Measurements from ENCODE around the gene RASA1. TPM values are rescaled to one million over a fixed set of nuclear protein-coding genes. Genes with fewer than 3 reads are reported as not detected.

RASA1 gene
- total RNA-seq, 1 experiment from 2014 or later, result 23.9 TPM

DNA sequence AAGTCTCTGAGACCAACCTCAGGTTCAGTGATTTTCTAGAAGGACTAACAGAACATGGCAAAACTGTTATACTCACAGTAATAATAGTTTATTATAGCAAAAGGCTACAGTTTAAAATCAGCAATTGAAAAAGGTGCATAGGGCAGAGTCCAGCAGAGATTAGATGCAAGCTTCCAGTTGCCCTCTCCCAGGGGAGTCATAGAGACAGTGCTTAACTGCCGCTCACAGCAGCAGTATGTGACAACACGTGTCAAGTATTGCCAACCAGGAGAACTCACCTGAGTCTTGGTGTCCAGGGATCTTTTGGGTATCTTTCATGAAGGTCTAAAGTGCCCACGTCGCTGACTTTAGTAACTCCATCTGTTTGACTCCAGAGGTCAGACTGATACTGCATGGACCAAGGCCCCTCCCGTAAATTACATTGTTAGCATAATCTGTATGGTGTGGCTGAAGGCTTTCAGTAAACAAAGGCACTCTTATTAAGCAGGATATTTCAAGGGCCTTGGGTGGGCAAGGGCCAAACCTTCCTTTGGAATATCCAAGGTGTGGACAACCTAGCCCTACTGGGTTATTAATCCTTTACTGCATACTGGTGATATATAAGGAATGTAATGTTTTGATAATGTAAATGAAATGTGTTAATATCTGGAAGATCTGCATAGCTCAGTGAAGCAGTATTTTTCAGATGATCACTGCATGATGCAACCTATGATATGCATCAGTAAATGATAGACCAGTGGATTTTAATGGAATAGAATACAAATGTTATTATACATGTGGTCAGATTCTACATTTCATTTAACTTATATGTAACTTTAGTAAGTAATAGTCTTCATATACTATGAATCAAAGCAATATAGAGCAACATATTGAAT lies 44.0 kb downstream of the RASA1 start:
- no peaks in the 10 kb centered on the region for H3K9me2 ChIP-seq (ENCODE audit: insufficient read depth)
- H3K79me2 ChIP-seq (ENCODE audit: insufficient read depth, low read length), result peaks cover 77% of the 10 kb centered on the region
- H3K27me3 ChIP-seq (ENCODE audit: insufficient read depth, low read length), result no peaks in the 10 kb centered on the region
- ChIA-PET CTCF (no interaction called here), RAD21 (ENCODE audit: low non-redundant PET in 1 of 2, low total read pairs in 2 of 2, uncharacterized antibody in 2 of 2, unreplicated experiment in 2 of 2) (no interaction called here), POLR2A (no interaction called here)
- H3K9me3 ChIP-seq (ENCODE audit: control insufficient read depth in 1 of 2, insufficient read depth in 1 of 2, low read depth in 1 of 2, low read length in 2 of 2), result no peaks in the 10 kb centered on the region
- H3K36me3 ChIP-seq (ENCODE audit: control insufficient read depth in 1 of 2, insufficient read depth in 2 of 2, low read length in 2 of 2), result no peaks in the 10 kb centered on the region
- no peak overlapping the region for H3K4me2 ChIP-seq (ENCODE audit: low read length)
- no peak overlapping the region for H3K9ac ChIP-seq (ENCODE audit: low read length)
- 0 out of 2 replicates have a peak, but pooled peaks cover 7% of the 10 kb centered on the region for H4K20me1 ChIP-seq (ENCODE audit: insufficient read depth)
- DNase-seq (ENCODE audit: low read depth, low spot score), result no peak
- no peak for TF ChIP-seq EZH2phosphoT487 (IDR thresholded peaks at IDR 0.05; ENCODE audit: borderline replicate concordance)
- TF ChIP-seq ZFX (IDR thresholded peaks at IDR 0.05), result no peak
- TF ChIP-seq CTCF (IDR thresholded peaks at IDR 0.05 in 2 of 3, conservative IDR thresholded peaks at IDR 0.05 in 1 of 3; ENCODE audit: borderline replicate concordance in 1 of 3, insufficient read depth in 1 of 3, low read depth in 2 of 3, low read length in 2 of 3), result no peak
- no peak for TF ChIP-seq POLR2A (IDR thresholded peaks at IDR 0.05; ENCODE audit: borderline replicate concordance, extremely low read depth, insufficient read depth, insufficient read length)
- H3K27ac ChIP-seq (ENCODE audit: low read depth, low read length), result no peak overlapping the region
- BruUV-seq (replicated peaks), result no TSS peak
- no peak for ATAC-seq
- no peaks in the 10 kb centered on the region for H3K4me1 ChIP-seq (ENCODE audit: control insufficient read depth in 1 of 2, insufficient read depth in 2 of 2, low read length in 2 of 2)
- no peak overlapping the region for H3K4me3 ChIP-seq (replicated peaks in 1 of 2; ENCODE audit: low read depth in 1 of 2, low read length in 2 of 2)
- intact Hi-C loops (cut with micrococcal nuclease), result no loop called here
- no peak overlapping the region for H2AFZ ChIP-seq (ENCODE audit: low read depth, low read length, poor library complexity, severe bottlenecking)

DNA sequence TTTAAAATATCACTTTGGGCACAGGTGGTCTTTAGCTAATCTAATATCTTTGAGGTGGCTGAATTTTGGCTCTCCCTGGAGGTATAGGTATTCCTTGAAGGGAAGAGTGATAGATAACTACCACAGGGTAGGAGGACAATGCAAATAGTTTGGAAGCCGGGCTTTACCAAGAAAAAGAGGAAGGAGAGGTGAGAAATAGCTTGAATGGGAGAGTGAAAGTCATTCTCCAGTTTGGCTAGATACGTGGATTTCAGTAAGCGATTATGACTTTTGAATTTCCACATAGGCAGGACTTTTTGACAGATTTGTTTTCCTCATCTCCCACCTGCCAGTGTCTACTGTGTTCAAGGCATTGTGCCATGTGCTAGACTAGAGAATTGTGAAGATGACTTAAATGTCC lies 45.5 kb downstream of the RASA1 start:
- no peak for ATAC-seq
- BruUV-seq (replicated peaks), result no TSS peak
- no peak overlapping the region for H3K4me2 ChIP-seq (ENCODE audit: low read length)
- no peaks in the 10 kb centered on the region for H3K9me2 ChIP-seq (ENCODE audit: insufficient read depth)
- H3K4me3 ChIP-seq (replicated peaks in 1 of 2; ENCODE audit: low read depth in 1 of 2, low read length in 2 of 2), result no peak overlapping the region
- peaks cover 69% of the 10 kb centered on the region for H3K79me2 ChIP-seq (ENCODE audit: insufficient read depth, low read length)
- CTCF ChIA-PET, result no interaction called here
- 0 out of 2 replicates have a peak, but pooled peaks cover 7% of the 10 kb centered on the region for H4K20me1 ChIP-seq (ENCODE audit: insufficient read depth)
- H3K4me1 ChIP-seq (ENCODE audit: control insufficient read depth in 1 of 2, insufficient read depth in 2 of 2, low read length in 2 of 2), result no peaks in the 10 kb centered on the region
- no peak overlapping the region for H3K9ac ChIP-seq (ENCODE audit: low read length)
- DNase-seq (ENCODE audit: low read depth, low spot score), result no peak
- intact Hi-C loops (cut with micrococcal nuclease), result no loop called here
- no peaks in the 10 kb centered on the region for H3K36me3 ChIP-seq (ENCODE audit: control insufficient read depth in 1 of 2, insufficient read depth in 2 of 2, low read length in 2 of 2)
- POLR2A ChIA-PET, result no interaction called here
- no peaks in the 10 kb centered on the region for H3K27me3 ChIP-seq (ENCODE audit: insufficient read depth, low read length)
- RAD21 ChIA-PET (ENCODE audit: low non-redundant PET in 1 of 2, low total read pairs in 2 of 2, uncharacterized antibody in 2 of 2, unreplicated experiment in 2 of 2), result no interaction called here
- H2AFZ ChIP-seq (ENCODE audit: low read depth, low read length, poor library complexity, severe bottlenecking), result no peak overlapping the region
- H3K27ac ChIP-seq (ENCODE audit: low read depth, low read length), result no peak overlapping the region
- no peaks in the 10 kb centered on the region for H3K9me3 ChIP-seq (ENCODE audit: control insufficient read depth in 1 of 2, insufficient read depth in 1 of 2, low read depth in 1 of 2, low read length in 2 of 2)
- no peak for TF ChIP-seq CBX3 (IDR thresholded peaks at IDR 0.05; ENCODE audit: low read depth)
- TF ChIP-seq EZH2 (IDR thresholded peaks at IDR 0.05), result no peak
- no peak for TF ChIP-seq SIN3A (IDR thresholded peaks at IDR 0.05; ENCODE audit: low read depth)
- no peak for TF ChIP-seq ELF1 (IDR thresholded peaks at IDR 0.05; ENCODE audit: borderline replicate concordance, low read depth)
- no peak for TF ChIP-seq YY1 (IDR thresholded peaks at IDR 0.05; ENCODE audit: extremely low read depth, insufficient replicate concordance, low read depth, low read length)
- TF ChIP-seq ZFX (IDR thresholded peaks at IDR 0.05), result no peak
- TF ChIP-seq, protein P1, sequence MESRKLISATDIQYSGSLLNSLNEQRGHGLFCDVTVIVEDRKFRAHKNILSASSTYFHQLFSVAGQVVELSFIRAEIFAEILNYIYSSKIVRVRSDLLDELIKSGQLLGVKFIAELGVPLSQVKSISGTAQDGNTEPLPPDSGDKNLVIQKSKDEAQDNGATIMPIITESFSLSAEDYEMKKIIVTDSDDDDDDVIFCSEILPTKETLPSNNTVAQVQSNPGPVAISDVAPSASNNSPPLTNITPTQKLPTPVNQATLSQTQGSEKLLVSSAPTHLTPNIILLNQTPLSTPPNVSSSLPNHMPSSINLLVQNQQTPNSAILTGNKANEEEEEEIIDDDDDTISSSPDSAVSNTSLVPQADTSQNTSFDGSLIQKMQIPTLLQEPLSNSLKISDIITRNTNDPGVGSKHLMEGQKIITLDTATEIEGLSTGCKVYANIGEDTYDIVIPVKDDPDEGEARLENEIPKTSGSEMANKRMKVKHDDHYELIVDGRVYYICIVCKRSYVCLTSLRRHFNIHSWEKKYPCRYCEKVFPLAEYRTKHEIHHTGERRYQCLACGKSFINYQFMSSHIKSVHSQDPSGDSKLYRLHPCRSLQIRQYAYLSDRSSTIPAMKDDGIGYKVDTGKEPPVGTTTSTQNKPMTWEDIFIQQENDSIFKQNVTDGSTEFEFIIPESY (IDR thresholded peaks at IDR 0.05; ENCODE audit: extremely low read depth, insufficient replicate concordance, low read length), result no peak
- no peak for TF ChIP-seq ZNF274 (IDR thresholded peaks at IDR 0.05; ENCODE audit: low read depth, low read length)
- TF ChIP-seq, protein P2, sequence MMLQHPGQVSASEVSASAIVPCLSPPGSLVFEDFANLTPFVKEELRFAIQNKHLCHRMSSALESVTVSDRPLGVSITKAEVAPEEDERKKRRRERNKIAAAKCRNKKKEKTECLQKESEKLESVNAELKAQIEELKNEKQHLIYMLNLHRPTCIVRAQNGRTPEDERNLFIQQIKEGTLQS (IDR thresholded peaks at IDR 0.05), result no peak
- TF ChIP-seq EGR1 (IDR thresholded peaks at IDR 0.05; ENCODE audit: low read depth), result no peak

Data from HCT116 (cell line).